Measurements from ENCODE around the gene GJB5. TPM values are rescaled to one million over a fixed set of nuclear protein-coding genes. Genes with fewer than 3 reads are reported as not detected.

Gene GJB5
- total RNA-seq, 3 donors from 2014 or later = 0.73 to 1.3 TPM; not detected in 1

DNA sequence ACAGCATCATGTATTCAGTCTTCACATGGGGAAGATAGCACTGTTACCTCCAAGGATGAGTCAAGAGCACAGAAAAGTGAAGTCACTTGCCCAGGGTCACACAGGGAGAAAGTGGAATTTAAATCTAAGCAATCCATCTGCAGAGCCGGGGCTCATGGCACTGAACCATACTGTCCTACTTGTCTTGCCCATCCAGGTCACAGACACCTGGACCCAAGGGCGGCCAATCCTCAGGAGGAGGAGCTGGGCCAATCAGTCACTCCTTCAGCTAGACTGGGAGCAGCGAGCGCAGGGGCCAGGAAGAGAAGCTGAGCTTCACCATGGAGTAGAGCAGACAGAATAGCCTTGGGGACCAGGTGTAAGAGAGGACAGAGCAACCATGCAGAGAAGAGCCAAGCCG is 9.2 kb upstream of the GJB5 start:
- H3K4me3 ChIP-seq = no peak overlapping the region
- H3K27ac ChIP-seq = no peak overlapping the region
- H3K36me3 ChIP-seq = no peaks in the 10 kb centered on the region
- H3K4me1 ChIP-seq = no peaks in the 10 kb centered on the region
- no peaks in the 10 kb centered on the region for H3K9me3 ChIP-seq
- peaks cover 0 to 5% of the 10 kb centered on the region in 2 donors for H3K27me3 ChIP-seq
- no peak for DNase-seq (ENCODE audit: low spot score in 2 of 2)
- intact Hi-C loops (cut with DNase I; ENCODE audit: low total_unique reads) = no loop called here
- TF ChIP-seq, protein P1, sequence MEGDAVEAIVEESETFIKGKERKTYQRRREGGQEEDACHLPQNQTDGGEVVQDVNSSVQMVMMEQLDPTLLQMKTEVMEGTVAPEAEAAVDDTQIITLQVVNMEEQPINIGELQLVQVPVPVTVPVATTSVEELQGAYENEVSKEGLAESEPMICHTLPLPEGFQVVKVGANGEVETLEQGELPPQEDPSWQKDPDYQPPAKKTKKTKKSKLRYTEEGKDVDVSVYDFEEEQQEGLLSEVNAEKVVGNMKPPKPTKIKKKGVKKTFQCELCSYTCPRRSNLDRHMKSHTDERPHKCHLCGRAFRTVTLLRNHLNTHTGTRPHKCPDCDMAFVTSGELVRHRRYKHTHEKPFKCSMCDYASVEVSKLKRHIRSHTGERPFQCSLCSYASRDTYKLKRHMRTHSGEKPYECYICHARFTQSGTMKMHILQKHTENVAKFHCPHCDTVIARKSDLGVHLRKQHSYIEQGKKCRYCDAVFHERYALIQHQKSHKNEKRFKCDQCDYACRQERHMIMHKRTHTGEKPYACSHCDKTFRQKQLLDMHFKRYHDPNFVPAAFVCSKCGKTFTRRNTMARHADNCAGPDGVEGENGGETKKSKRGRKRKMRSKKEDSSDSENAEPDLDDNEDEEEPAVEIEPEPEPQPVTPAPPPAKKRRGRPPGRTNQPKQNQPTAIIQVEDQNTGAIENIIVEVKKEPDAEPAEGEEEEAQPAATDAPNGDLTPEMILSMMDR (IDR thresholded peaks at IDR 0.05) = no peak
- TF ChIP-seq POLR2A (IDR thresholded peaks at IDR 0.05) (no peak), POLR2AphosphoS5 (IDR thresholded peaks at IDR 0.05) (no peak)

DNA sequence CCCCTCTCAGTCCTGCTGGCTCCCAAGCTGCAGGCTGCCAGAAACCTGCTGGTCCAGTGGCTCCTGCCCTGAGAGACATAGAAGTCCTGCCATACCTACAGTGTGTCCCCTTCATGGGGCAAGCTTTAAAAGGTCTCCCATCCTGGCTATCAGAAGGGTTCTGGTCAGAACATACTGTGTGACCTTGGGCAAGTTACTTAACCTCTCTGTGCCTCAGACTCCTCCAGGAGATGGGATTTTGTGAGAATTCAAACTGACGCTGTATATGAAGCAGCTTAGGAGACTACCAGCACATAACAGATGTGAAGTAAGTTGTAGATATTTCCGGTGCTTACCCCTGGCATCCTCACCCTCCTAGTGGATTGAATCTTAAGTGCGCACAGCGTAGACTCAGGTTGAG is 8.7 kb upstream of the GJB5 start:
- no peak for TF ChIP-seq POLR2A (IDR thresholded peaks at IDR 0.05)
- no peak for TF ChIP-seq POLR2AphosphoS5 (IDR thresholded peaks at IDR 0.05)
- TF ChIP-seq, protein P1 (IDR thresholded peaks at IDR 0.05) = no peak
- peaks cover 0 to 5% of the 10 kb centered on the region in 2 donors for H3K27me3 ChIP-seq
- no peaks in the 10 kb centered on the region for H3K4me1 ChIP-seq
- H3K36me3 ChIP-seq = no peaks in the 10 kb centered on the region
- no peak overlapping the region for H3K27ac ChIP-seq
- no peak for DNase-seq (ENCODE audit: low spot score in 2 of 2)
- H3K9me3 ChIP-seq = no peaks in the 10 kb centered on the region
- intact Hi-C loops (cut with DNase I; ENCODE audit: low total_unique reads) = no loop called here
- H3K4me3 ChIP-seq = no peak overlapping the region

DNA sequence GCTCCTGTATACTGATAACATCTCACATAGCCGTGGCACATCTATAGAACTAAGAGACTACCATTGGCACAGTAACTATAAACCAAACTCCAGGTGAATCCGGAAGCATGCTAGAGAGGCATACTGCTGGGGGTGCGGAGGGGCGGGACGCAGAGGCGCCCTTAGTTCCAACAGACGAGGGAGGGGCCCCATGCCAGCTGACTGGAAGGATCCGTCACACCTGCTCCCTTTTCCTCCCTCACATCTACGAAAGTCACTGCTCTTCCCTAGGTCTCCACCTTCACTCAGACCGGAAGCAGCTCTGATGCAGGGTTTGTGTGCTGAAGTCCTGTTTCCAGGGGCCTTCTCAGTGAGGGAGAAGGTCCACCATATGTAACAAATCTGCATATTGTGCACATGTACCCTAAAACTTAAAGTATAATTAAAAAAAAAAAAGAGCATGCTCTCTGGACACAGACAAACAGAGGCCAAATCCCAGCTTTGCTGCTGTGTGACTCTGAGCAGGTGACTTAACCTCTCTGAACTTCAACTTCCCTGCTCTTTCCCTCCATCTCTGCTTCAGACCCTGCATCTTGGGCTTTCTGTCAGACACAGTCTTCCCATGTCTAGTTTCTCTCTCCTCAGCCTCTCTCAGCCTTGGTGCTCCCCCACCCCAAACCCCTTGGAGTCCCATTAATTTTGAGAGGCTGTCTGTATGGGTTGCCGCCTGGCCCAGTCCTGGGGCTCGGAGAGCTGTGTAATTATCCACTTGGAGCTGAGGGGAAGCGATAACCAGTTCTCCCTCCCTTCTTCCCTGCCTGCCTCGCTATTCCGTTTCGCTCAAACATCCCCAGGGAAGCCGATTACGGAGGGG is 7.8 kb upstream of the GJB5 start:
- Histone ChIP-seq H3K4me3 (no peak overlapping the region), H3K27ac (no peak overlapping the region), H3K27me3 (peaks cover 0 to 5% of the 10 kb centered on the region in 2 donors), H3K4me1 (no peaks in the 10 kb centered on the region), H3K36me3 (no peaks in the 10 kb centered on the region), H3K9me3 (no peaks in the 10 kb centered on the region)
- no peak for DNase-seq (ENCODE audit: low spot score in 2 of 2)
- TF ChIP-seq POLR2AphosphoS5 (IDR thresholded peaks at IDR 0.05) = no peak
- TF ChIP-seq POLR2A (IDR thresholded peaks at IDR 0.05) = no peak
- TF ChIP-seq, protein P1 (IDR thresholded peaks at IDR 0.05) = no peak
- intact Hi-C loops (cut with DNase I; ENCODE audit: low total_unique reads) = no loop called here

DNA sequence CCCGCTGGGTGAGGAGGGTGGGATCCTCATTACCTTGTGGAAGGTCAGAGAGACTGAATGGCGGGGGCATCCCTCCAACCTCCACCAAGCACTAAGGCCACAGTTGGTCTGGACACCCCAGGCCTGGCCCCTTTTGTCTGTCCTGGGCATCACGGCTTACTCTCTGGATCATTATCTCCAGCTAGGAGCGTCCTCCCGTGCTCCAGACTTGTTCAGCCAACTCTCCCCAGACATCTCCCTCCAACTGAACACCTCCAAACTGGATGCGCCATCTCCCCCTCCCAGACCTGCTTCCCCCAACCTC is 7.3 kb upstream of the GJB5 start:
- no peaks in the 10 kb centered on the region for H3K9me3 ChIP-seq
- DNase-seq (ENCODE audit: low spot score in 2 of 2) = no peak
- TF ChIP-seq, protein P1 (IDR thresholded peaks at IDR 0.05) = no peak
- TF ChIP-seq POLR2A (IDR thresholded peaks at IDR 0.05) (no peak), POLR2AphosphoS5 (IDR thresholded peaks at IDR 0.05) (no peak)
- no peaks in the 10 kb centered on the region for H3K36me3 ChIP-seq
- peaks cover 0 to 5% of the 10 kb centered on the region in 2 donors for H3K27me3 ChIP-seq
- H3K27ac ChIP-seq = no peak overlapping the region
- H3K4me3 ChIP-seq = no peak overlapping the region
- no peaks in the 10 kb centered on the region for H3K4me1 ChIP-seq
- intact Hi-C loops (cut with DNase I; ENCODE audit: low total_unique reads) = no loop called here

DNA sequence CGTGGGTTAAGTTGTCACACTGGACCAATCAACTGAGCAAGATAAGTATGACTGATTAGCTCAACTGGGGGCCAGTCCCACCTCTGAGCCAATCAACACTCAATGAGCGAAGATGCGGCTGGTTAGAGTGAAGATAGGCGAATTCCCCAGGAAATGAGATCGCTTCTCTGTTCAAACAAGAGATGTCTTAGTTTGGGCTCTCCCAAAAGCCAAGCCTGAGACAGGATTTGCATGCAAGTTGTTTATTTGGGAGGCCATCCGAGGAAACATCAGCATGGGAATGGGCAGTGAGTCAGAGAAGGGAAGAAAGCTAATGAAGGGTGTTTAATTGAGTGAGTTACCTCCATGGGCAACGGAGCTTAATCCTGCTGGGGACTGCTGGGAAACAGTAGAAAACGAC is 4.9 kb upstream of the GJB5 start:
- intact Hi-C loops (cut with DNase I; ENCODE audit: low total_unique reads) = no loop called here
- TF ChIP-seq, protein P1 (IDR thresholded peaks at IDR 0.05) = no peak
- TF ChIP-seq POLR2AphosphoS5 (IDR thresholded peaks at IDR 0.05) = no peak
- no peak for TF ChIP-seq POLR2A (IDR thresholded peaks at IDR 0.05)
- H3K4me1 ChIP-seq = no peaks in the 10 kb centered on the region
- no peaks in the 10 kb centered on the region for H3K9me3 ChIP-seq
- H3K27me3 ChIP-seq = peaks cover 0 to 5% of the 10 kb centered on the region in 2 donors
- no peak overlapping the region for H3K4me3 ChIP-seq
- DNase-seq (ENCODE audit: low spot score in 2 of 2) = no peak
- H3K36me3 ChIP-seq = no peaks in the 10 kb centered on the region
- no peak overlapping the region for H3K27ac ChIP-seq

Measured in breast epithelium (tissue), 4 donors.